Measurements from ENCODE around the gene BTBD7.
"Not testable (repeated sequence)": the region's sequence is repeated elsewhere in the genome, so short reads cannot be mapped to it uniquely, and the experiment has no call there.

The BTBD7 gene, protein sequence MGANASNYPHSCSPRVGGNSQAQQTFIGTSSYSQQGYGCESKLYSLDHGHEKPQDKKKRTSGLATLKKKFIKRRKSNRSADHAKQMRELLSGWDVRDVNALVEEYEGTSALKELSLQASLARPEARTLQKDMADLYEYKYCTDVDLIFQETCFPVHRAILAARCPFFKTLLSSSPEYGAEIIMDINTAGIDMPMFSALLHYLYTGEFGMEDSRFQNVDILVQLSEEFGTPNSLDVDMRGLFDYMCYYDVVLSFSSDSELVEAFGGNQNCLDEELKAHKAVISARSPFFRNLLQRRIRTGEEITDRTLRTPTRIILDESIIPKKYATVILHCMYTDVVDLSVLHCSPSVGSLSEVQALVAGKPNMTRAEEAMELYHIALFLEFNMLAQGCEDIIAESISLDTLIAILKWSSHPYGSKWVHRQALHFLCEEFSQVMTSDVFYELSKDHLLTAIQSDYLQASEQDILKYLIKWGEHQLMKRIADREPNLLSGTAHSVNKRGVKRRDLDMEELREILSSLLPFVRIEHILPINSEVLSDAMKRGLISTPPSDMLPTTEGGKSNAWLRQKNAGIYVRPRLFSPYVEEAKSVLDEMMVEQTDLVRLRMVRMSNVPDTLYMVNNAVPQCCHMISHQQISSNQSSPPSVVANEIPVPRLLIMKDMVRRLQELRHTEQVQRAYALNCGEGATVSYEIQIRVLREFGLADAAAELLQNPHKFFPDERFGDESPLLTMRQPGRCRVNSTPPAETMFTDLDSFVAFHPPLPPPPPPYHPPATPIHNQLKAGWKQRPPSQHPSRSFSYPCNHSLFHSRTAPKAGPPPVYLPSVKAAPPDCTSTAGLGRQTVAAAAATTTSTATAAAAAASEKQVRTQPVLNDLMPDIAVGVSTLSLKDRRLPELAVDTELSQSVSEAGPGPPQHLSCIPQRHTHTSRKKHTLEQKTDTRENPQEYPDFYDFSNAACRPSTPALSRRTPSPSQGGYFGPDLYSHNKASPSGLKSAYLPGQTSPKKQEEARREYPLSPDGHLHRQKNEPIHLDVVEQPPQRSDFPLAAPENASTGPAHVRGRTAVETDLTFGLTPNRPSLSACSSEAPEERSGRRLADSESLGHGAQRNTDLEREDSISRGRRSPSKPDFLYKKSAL
- total RNA-seq = 30.3 to 44.5 reads per million in 2 experiments

DNA sequence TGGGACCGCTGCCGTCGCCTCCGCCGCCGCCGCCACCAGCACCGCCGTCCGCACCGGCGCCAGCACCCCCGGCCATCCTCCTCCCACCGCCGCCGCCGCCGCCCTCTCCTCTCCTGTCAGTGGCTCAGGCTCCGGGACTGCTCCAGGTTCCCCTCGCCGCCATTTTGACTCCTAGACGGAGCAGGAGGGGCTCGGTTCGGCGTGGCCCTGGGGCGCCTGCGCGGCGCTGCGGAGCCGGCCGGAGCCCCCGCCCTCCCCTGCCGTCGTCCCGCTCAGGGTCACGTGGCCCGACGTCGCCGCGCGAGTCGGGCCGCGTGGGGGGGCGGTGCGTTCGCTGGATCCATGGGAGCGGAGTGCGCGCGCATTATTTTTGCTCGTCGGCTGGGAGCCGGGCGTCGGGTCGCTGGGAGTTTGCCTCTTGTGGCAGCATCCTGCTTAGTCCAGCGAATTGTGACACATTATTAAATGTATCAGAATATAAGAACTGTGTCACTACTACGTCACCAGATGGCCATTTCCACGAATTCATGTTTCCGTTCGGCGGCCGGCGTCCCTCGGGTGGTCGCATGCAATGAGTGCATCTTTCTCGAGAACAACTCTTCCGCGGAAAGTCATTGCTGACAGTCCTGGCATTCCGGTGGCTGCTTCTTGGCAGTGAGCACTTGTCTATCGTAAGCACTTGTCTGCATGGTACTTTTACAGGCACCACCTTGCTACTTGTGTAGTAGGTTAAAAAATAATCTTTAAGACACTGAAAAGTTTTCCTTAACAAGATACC is at the start of gene BTBD7:
Gene BTBD7, minus strand, starts transcription at position 184 of the 778 bp plus-strand sequence. CDS start 36,985 bp downstream, outside the sequence.
- peak; percentile 93 for DNase-seq (ENCODE audit: low read depth)

DNA sequence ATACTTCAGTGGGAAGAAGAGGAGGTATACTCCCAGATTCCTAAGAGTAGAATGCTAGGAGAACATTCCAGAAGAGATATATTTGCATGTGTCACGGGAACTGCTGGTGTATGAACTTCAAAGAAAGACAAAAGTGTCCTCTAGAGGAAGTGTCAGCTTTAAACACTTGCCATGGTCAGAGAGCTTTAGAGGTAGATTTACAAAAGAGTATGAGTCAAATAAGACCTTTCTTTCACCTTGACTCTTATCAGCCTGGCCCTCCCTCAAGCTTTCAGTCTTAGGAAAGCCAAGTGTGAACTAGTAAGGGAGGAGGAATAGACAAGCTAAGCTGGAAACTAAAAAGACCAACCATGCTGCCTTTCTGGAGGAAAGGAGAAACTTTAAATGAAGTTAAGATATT is 48.8 kb upstream of the BTBD7 start:
- no peak for DNase-seq (ENCODE audit: low read depth)

DNA sequence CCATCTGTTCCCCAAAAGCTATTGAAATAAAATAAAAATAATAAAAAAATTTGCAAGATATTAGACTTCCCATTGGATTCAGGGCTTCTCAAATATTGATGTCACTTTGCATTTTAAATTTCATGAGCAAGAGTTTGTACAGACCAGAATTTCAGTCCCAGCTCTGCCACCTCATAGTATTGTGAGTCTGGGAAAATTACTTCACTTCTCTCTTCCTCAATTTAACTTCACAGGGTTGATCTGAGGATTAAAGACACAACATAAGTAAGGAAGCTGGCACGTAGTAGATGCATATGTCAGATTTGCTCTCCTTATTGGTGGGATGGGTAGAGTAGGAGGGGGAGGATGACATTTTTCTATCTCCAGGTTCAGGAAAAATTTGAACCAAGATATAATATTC is 47.0 kb upstream of the BTBD7 start:
- no peak for DNase-seq (ENCODE audit: low read depth)

DNA sequence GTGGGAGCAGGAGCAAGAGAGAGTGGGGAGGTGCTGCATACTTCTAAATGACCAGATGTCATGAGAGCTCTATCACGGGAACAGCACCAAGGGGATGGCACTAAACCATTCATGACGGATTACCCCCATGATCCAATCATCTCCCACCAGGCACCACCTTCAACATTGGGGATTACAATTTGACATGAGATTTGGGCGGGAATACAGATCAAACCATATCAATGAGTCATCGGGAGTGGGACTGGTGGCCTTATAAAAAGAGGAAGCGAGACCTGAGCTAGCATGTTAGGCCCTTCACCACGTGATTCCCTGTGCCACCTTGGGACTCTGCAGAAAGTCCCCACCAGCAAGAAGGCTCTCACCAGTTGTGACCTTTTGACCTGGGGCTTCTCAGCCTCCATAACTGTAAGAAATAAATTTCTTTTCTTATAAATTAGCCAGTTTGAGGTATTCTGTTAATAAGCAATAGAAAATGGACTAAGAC is 42.9 kb upstream of the BTBD7 start:
- DNase-seq (ENCODE audit: low read depth) = no peak

DNA sequence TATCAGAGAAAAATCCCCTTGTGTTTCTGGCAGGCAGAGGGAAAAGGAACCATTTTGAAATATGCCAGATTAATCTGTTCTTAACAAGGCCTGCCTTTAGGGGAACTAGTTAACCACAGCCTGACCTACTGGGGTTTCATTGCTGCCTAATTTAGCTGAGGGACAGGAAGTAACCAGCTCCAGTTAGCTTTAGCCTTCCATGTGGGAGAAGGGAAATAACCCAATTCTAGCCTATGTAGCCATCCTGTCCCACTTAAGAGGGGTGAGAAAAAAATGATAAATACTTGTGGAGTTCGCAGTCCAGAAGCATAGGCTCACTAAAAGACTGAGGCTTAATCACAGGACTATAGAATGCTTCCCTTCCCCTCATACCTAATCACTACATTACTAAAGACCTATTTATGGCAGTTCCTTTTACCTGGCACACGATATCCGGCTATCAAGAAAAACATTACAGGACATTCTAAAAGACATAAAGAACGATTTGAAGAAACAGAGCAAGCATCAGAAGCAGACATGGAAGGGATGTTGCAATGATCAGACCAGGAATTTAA is 37.0 kb upstream of the BTBD7 start:
- DNase-seq (ENCODE audit: low read depth) = no peak

DNA sequence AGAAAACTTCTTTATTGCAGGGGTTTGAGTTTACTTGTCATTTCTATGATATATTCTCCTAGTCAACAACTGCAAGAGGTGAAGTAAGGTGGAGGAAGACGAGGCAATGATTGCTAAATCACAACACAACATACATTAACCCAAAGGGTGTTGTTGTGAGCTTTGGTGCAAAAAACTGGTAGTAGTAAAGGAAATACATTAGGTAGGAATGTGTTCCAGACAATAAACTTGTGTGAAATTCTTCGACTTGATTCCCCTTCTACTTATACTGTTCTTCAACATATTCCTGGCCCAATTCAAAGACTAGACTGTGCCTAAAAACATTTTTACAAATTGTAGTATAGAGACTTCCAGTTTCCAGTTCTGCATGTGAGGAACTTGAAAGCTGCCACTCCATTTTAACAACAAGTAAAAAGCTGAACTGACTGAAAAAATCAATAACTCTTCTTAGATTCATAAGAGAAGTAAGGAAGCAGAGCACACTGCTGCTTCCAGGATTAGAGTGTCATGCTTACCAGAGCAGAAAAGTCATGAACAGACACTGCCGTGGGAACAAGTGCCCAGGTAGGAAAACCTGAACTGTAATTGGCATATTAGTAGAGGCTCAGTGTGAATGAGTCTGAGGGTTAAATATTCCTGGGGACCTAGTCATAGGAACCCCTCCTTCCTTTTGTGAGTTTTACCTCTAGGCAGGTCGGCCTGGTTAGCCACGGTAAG is 36.3 kb upstream of the BTBD7 start:
- no peak for DNase-seq (ENCODE audit: low read depth)

DNA sequence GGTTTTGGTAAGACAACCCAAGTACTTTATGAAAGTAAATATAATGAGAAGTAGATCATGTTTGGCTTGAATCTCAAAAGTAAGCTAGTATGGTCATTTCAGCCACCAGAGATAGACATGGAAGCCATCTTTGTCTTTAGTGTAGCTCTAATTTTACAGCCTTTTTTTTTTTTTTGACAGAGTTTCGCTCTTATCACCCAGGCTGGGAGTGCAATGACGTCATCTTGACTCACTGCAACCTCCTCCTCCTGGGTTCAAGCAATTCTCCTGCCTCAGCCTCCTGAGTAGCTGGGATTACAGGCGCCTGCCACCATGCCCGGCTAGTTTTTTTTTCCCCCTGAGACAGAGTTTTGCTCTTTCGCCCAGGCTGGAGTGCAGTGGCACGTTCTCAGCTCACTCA is 22.0 kb upstream of the BTBD7 start:
- DNase-seq (ENCODE audit: low read depth) = not testable (repeated sequence)

DNA sequence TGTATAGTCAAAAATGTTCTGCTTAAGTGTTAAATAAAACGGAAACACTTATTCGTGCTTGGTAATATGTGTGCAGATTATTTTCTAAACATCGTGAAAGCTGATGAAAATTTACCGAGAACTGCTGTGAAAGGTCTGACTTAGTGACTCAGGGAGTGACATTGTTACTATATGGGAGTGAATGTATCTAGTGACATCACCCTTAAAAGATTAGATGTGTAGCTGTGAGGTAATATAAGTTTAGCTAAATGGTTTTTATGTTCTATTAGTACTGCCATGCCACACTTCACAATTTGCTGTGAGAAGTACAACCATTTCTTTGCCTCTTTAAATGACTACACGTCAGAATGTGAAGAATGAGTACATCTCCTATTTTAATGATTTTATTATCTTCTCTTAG is 15.5 kb upstream of the BTBD7 start:
- DNase-seq (ENCODE audit: low read depth) = no peak

DNA sequence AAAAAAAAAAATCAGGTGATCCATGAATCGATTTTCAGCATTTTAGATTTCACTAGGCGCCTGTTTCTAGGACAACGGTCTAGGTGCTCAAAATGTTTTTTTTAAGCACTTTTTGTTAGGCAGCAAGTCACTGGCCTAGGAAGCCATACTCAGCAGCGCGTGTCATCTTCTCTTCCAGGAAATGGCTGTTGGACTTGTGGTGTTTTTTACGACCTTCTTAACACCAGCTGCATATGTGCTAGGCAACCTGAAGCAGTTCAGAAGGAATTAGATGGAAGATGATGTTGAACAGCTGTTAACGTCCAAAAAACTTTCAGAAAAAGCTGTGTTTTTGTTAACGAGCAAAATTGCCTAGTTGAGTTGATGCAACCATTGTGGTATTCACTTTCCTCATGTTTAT is 15.0 kb upstream of the BTBD7 start:
- no peak for DNase-seq (ENCODE audit: low read depth)

DNA sequence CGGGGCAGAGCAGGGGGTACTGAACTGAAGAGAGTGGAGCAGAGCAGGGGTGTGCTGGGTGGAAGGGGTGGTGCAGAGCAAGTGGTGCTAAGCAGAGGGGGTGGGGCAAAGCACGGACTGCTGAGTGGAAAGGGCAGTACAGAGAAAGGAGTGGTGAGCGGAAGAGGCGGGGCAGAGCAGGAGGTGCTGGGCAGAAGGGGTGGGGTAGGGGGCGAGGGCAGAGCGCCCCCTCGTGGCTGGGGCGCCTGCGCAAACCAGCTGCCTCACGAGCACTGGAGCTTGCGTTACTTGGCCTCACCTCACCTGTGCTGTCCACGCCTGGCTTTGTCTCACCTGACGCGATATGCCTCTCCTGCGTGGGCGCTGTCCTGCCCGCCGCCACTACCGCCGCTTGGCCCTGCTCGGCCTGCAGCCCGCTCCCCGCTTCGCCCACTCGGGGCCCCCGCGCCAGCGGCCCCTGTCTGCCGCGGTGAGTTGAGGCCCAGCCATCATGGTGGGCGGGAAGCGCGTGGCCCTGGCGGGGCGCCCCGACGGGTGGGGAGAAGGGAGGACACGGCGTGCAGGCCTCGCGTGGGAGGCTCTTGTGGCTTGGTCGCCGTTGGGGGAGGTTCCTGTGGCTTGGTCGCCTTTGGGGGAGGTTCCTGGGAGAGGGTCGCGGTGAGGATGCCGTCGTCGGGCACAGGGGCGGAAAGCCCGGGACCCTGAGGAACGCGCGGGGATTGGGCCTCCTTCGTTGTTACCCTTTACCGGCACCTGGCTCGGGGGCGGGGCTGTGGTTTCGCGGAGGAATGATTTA is 14.3 kb upstream of the BTBD7 start, which contains the start of gene COX8C:
Gene COX8C, plus strand, starts transcription at position 257 of the 796 bp plus-strand sequence. Its CDS starts 87 bp downstream, at position 344.
- DNase-seq (ENCODE audit: low read depth) = no peak

DNA sequence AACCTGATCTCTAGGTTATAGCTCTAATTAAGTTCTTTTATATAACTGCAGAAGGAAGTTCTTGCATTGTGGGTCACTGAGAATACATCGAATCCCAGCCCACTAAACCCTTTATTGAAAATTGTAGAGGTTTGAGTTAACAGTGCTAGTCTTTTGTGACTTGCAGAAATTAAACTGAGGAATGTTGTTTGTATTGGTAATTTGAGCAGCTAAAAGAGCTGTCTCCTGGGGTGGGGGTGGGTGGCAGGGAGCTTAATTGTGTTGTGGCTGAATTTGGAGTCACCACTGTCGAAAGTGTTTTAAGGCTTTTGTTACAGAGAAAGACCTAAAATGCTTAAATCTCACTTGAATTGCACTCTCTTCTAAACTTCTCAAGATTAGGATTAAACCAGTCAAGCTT is 11.0 kb upstream of the BTBD7 start:
- no peak for DNase-seq (ENCODE audit: low read depth)

DNA sequence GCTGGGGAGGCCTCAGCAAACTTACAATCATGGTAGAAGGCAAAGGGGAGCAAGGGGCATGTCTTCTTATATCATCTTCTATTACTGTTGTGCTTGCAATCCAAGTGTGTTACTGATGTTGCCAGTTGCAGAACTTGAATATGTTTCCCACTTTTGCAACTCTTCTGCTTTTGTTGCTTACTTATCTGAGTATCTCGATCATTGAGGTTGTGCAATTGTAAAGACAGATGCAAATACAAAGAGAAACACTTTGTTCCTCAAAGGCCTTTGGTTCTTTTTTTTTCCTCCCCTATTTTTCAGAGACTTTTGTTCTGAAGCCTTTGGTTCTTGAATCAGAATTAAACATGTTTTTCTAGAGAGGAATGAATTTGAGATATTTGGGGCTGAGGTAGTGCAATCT is 10.4 kb upstream of the BTBD7 start:
- no peak for DNase-seq (ENCODE audit: low read depth)

DNA sequence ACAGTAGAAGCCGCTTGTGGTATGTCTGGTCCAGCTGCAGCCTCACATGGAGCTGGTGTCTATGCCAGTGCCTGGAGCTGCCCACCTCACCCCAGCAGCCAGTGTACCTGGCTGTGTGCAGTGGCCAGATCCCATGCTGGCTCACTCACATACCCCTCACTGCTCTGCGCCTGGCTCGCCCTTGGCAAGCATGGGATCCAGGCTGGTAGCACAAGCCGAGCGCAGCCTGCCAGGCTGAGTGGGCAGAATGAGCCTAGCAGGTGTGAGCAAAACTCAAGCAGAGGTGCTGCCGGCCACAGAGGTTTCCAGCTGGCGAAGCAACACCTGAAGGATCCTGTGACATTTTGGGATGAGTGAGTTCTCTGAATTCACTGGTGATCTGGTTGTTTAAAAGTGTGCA is 5.0 kb upstream of the BTBD7 start:
- DNase-seq (ENCODE audit: low read depth) = no peak

DNA sequence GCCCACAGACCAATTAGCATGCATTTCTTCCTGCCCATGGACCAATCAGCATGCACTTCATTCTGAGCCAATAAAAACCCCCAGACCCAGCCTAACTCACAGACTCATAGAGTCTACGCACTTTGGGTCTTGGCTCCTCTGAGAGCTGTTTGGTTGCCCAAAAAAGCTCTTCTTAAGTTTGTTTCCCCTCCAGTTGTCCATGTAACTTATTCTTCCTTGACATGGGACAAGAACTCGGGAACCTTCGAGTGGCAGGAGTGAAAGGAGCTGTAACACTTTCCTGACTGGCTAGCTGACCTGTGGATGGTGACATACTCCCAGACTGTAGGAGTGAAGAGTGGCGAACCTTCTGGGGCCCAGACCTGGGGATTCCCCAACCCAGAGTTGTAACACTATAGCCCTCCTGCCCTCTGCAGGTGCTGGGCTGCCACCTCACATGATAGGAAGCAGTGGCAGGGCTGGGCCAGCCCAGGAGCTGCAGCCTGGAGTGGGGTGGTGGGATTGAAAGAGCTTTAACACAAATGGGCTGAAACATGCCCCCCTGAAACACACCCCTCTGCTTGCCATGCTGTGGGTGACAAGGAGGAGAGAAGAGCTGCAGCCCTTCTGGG is 4.4 kb upstream of the BTBD7 start:
- DNase-seq (ENCODE audit: low read depth) = no peak

DNA sequence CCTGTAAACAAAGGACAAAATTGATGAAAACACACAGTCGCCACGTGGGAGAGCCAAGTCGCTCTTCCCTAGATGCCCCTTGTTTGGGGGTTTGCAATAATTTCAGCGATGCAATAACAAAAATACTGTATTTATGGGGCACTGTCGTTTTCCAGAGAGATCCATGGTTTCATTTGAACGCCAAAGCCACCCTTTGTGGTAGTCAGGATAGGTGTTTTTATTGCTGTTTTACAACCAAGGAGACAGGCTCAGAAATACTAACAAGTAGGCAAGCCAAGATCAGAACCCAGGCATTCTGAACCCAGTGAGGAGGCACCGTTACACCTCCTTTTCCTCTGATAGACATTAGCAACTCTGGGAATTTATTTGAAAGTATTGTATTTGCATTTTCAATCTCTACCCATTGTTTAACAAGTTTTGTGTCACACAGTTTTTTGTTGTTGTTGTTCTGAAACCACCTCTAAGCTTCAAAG is 831 bp upstream of the BTBD7 start:
- DNase-seq (ENCODE audit: low read depth) = no peak

DNA sequence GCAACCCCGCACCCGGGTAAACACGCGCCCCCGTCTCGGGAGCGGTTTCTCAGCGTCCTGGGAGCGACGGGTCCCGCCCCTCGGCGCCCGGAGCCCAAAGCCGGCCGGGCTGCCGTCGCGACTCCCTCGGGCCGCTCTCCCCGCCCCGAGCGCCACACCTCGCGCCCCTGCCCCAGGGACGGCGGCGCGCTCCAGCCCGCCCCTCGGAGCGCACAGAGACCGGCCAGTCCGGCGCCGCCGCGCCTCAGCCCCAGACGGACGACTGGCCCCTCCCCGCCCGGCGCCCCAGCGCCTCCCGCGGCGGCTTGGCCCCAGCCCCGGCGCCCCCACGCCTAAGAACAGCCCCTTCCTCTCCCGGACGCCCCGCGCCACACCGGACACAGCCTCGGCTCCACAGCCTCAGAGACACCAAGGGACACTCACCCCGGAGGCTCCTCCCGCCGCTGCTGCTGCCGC is 411 bp downstream of the BTBD7 start:
- peak; percentile 4 for DNase-seq (ENCODE audit: low read depth)

DNA sequence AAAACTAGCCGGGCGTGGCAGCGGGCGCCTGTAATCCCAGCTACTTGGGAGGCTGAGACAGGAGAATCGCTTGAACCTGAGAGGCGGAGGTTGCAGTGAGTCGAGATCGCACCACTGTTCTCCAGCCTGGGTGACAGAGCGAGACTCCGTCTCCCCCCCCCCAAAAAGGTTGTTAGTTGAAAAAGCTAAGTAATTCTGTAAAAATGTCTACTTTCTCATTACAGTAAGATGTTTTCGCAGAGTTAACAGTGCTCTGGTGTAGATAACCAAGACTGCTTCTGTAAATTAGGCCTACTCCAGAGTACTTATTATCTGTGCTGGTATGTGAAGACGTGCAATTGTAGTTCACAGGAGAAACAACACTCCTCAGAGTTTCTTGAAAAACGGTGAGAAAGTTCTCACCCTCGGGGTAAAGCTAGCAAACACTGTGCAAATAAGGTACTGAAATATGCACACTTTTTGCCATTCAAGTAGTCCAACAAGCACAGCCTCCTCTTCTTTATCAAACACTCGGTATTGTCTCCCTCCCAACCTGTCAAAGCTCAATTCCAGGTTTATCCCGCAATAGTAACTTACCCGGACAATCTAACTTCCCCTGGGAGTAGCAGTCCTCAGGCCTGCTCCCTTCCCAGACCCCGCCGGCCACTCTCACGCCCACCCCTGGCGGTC is 974 bp downstream of the BTBD7 start:
- no peak for DNase-seq (ENCODE audit: low read depth)

DNA sequence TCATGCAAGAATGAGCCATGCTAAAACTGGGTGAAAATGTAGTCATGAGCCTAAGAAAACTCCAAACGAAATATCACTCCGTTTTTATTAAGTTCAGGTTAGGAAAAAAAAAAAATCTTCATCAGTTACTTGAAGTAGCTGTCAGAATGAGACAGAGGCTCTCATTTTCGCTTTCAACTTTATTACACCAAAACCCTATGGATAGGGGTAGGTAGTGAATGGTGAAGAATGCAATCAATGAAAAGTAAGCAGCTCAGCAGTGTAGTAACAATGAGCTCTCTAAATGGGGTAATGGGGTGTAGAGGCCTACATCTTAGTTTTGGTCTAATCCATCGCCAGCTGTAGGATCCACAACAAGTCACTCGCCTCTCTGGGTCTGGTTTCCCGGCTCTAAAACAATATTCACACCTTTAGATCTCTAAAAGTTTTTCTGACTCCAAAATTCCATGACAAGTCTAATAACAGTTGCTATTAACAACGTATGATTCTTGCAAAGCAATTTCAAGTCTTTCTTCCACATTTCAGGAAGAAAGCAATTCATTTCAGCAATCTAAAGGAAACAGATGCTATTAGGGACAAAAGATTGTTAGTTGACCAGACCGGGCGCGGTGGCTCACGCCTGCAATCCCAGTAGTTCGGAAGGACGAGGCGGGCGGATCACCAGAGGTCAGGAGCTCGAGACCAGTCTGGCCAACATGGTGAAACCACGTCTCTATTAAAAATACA is 1.7 kb downstream of the BTBD7 start:
- no peak for DNase-seq (ENCODE audit: low read depth)

Data from T follicular helper cell (primary cell).